PC-9 (cell line): ENCODE results near the gene HTRA3. TPM values are rescaled to one million over a fixed set of nuclear protein-coding genes. Genes with fewer than 3 reads are reported as not detected.
"Not testable (repeated sequence)": the region's sequence is repeated elsewhere in the genome, so short reads cannot be mapped to it uniquely, and the experiment has no call there.

ENCODE experiments used
- BruUV-seq: library from RNA; stranded (reverse); fragments of 400-500 nt; replicated peaks from 2 replicates; lab custom pipeline; 2021; lab: Mats Ljungman, UMichigan
- CTCF ChIA-PET: fragments of 300-600 bp; sonication (Branson Sonifier 250); formaldehyde crosslinking; loops from one replicate; lab custom pipeline; 2022; ENCODE audit warnings: antibody characterized with exemption; lab: Charles Lee
- POLR2A ChIA-PET: fragments of 300-600 bp; sonication (Branson Sonifier 250); formaldehyde crosslinking; loops from one replicate; lab custom pipeline; 2022; ENCODE audit warnings: antibody characterized with exemption; ENCODE audit not compliant: unreplicated experiment; lab: Charles Lee
- DNase-seq, 2 experiments: peaks; one replicate each; pipeline versions ENCODE4 v3.0.0 to v3.0.0-alpha.2; 2015 to 2022; ENCODE audit warnings: mixed read lengths in 1 of 2
- H2AFZ ChIP-seq: fragments of 200-600 bp; sonication (generic); 2 replicates; pipeline ENCODE4 v1.8.1; 2017; ENCODE audit warnings: antibody characterized with exemption
- H3F3A ChIP-seq: fragments of 200-600 bp; sonication (generic); 2 replicates; pipeline ENCODE4 v1.8.1; 2017; ENCODE audit warnings: antibody characterized with exemption, mild to moderate bottlenecking, low read depth; ENCODE audit not compliant: insufficient read depth
- H3K27ac ChIP-seq: fragments of 200-600 bp; sonication (generic); 2 replicates; pipeline ENCODE4 v1.6.1; 2016; ENCODE audit warnings: mixed run types
- H3K27me3 ChIP-seq: fragments of 200-600 bp; sonication (generic); 2 replicates; pipeline ENCODE4 v1.6.1; 2016; ENCODE audit warnings: low read depth, mixed run types; ENCODE audit not compliant: insufficient read depth
- H3K36me3 ChIP-seq: fragments of 200-600 bp; sonication (generic); 2 replicates; pipeline ENCODE4 v1.6.1; 2016; ENCODE audit warnings: low read depth, mixed run types
- H3K4me1 ChIP-seq: fragments of 200-600 bp; sonication (generic); replicated peaks from 2 replicates; pipeline ENCODE4 v1.6.1; 2016; ENCODE audit warnings: mixed run types; ENCODE audit not compliant: insufficient read depth
- H3K4me2 ChIP-seq: fragments of 200-600 bp; sonication (generic); 2 replicates; pipeline ENCODE4 v1.6.1; 2017; ENCODE audit warnings: mixed run types
- H3K4me3 ChIP-seq: fragments of 200-600 bp; sonication (generic); 2 replicates; pipeline ENCODE4 v1.6.1; 2016; ENCODE audit warnings: mixed run types
- H3K79me2 ChIP-seq: fragments of 200-600 bp; sonication (generic); 2 replicates; pipeline ENCODE4 v1.6.1; 2017; ENCODE audit warnings: low read depth, mixed run types
- H3K9me2 ChIP-seq: fragments of 200-600 bp; sonication (generic); 2 replicates; pipeline ENCODE4 v1.8.1; 2017; ENCODE audit warnings: mild to moderate bottlenecking; ENCODE audit not compliant: insufficient read depth
- H3K9me3 ChIP-seq: fragments of 200-600 bp; sonication (generic); 2 replicates; pipeline ENCODE4 v1.8.1; 2016; ENCODE audit warnings: low read depth; ENCODE audit not compliant: insufficient read depth
- H4K20me1 ChIP-seq: fragments of 200-600 bp; sonication (generic); 2 replicates; pipeline ENCODE4 v1.8.1; 2017; ENCODE audit not compliant: insufficient read depth
- EZH2 ChIP-seq: fragments of 200-600 bp; sonication (generic); IDR thresholded peaks from 2 replicates; pipeline ENCODE4 v1.8.0; 2017; ENCODE audit warnings: antibody characterized with exemption, low read depth
- intact Hi-C: fragments of 100-400 bp; cut with micrococcal nuclease; formaldehyde crosslinking; loops from one replicate; pipeline ENCODE4 v1.10.0; 2022; ENCODE audit not compliant: unreplicated experiment
- total RNA-seq: library from RNA; stranded (reverse); gene quantifications from 2 replicates; pipeline ENCODE4 v1.2.3, GENCODE V29; 2021
- TF ChIP-seq, protein P1 (sequence below): fragments of 200-600 bp; sonication (generic); conservative IDR thresholded peaks from 2 replicates; pipeline ENCODE4 v1.6.1; 2017; ENCODE audit warnings: mixed run types, antibody characterized with exemption, mild to moderate bottlenecking, moderate library complexity

The HTRA3 gene
- total RNA-seq, 1 experiment from 2014 or later, result 14.1 TPM

- Histone ChIP-seq H4K20me1 (no peaks in the 10 kb centered on the region), H3F3A (peaks cover 3% of the 10 kb centered on the region; the same call in 1 of the 2 replicates), H3K79me2 (no peaks in the 10 kb centered on the region), H3K4me1 (peaks cover 8% of the 10 kb centered on the region), H3K27me3 (no peaks in the 10 kb centered on the region), H3K4me3 (no peak overlapping the region), H3K27ac (no peak overlapping the region), H3K36me3 (no peaks in the 10 kb centered on the region), H3K9me2 (no peaks in the 10 kb centered on the region), H3K4me2 (peak overlapping the region; percentile 36; the same call in 1 of the 2 replicates), H3K9me3 (no peaks in the 10 kb centered on the region), H2AFZ (no peak overlapping the region)
- no TSS peak for BruUV-seq
- CTCF ChIA-PET, result no interaction called here
- intact Hi-C loops, result no loop called here
- POLR2A ChIA-PET, result no interaction called here
- TF ChIP-seq, protein P1, sequence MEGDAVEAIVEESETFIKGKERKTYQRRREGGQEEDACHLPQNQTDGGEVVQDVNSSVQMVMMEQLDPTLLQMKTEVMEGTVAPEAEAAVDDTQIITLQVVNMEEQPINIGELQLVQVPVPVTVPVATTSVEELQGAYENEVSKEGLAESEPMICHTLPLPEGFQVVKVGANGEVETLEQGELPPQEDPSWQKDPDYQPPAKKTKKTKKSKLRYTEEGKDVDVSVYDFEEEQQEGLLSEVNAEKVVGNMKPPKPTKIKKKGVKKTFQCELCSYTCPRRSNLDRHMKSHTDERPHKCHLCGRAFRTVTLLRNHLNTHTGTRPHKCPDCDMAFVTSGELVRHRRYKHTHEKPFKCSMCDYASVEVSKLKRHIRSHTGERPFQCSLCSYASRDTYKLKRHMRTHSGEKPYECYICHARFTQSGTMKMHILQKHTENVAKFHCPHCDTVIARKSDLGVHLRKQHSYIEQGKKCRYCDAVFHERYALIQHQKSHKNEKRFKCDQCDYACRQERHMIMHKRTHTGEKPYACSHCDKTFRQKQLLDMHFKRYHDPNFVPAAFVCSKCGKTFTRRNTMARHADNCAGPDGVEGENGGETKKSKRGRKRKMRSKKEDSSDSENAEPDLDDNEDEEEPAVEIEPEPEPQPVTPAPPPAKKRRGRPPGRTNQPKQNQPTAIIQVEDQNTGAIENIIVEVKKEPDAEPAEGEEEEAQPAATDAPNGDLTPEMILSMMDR, result no peak
- no peak for TF ChIP-seq EZH2
- DNase-seq, result peak; percentile 20 to 82
Measured at GRCh38 chr4:8336412-8337075, 67.0 kb downstream of the HTRA3 start.

- Histone ChIP-seq H3K27ac (no peak overlapping the region), H3K36me3 (no peaks in the 10 kb centered on the region), H3K9me2 (no peaks in the 10 kb centered on the region), H3K9me3 (no peaks in the 10 kb centered on the region), H4K20me1 (no peaks in the 10 kb centered on the region), H3K4me1 (peaks cover 8% of the 10 kb centered on the region), H3K4me2 (no peak overlapping the region), H2AFZ (no peak overlapping the region), H3F3A (peaks cover 3% of the 10 kb centered on the region; the same call in 1 of the 2 replicates), H3K27me3 (no peaks in the 10 kb centered on the region), H3K4me3 (no peak overlapping the region), H3K79me2 (no peaks in the 10 kb centered on the region)
- CTCF ChIA-PET, result no interaction called here
- no peak for DNase-seq
- TF ChIP-seq EZH2, result no peak
- TF ChIP-seq, protein P1, result no peak
- POLR2A ChIA-PET, result no interaction called here
- intact Hi-C loops, result no loop called here
- no TSS peak for BruUV-seq
Measured at GRCh38 chr4:8338351-8338961, 68.9 kb downstream of the HTRA3 start.

GRCh38 chr4:8340781-8341241 is 71.3 kb downstream of the HTRA3 start:
- H3K4me1 ChIP-seq, result peaks cover 8% of the 10 kb centered on the region
- ChIA-PET CTCF (no interaction called here), POLR2A (interaction anchor here (0.6 kb wide), 1 partner anchor 21 kb away, joined by 19 read pairs; no protein-coding TSS in a partner anchor)
- intact Hi-C loops, result no loop called here
- H3K4me3 ChIP-seq, result no peak overlapping the region
- no peak overlapping the region for H3K27ac ChIP-seq
- no peaks in the 10 kb centered on the region for H3K9me2 ChIP-seq
- TF ChIP-seq EZH2, result no peak
- TF ChIP-seq, protein P1, result no peak
- no peaks in the 10 kb centered on the region for H4K20me1 ChIP-seq
- no TSS peak for BruUV-seq
- no peaks in the 10 kb centered on the region for H3K9me3 ChIP-seq
- H3K79me2 ChIP-seq, result no peaks in the 10 kb centered on the region
- DNase-seq, result no peak
- no peak overlapping the region for H3K4me2 ChIP-seq
- no peak overlapping the region for H2AFZ ChIP-seq
- H3K27me3 ChIP-seq, result no peaks in the 10 kb centered on the region
- H3K36me3 ChIP-seq, result no peaks in the 10 kb centered on the region
- peaks cover 3% of the 10 kb centered on the region; the same call in 1 of the 2 replicates for H3F3A ChIP-seq

GRCh38 chr4:8341281-8341680 is 71.7 kb downstream of the HTRA3 start:
- H3K27me3 ChIP-seq, BruUV-seq, DNase-seq, H4K20me1 ChIP-seq, H3K9me2 ChIP-seq, H2AFZ ChIP-seq, H3K9me3 ChIP-seq, H3K4me3 ChIP-seq, H3K27ac ChIP-seq, H3K36me3 ChIP-seq, intact Hi-C loops, H3K79me2 ChIP-seq, CTCF ChIA-PET, H3K4me2 ChIP-seq, H3K4me1 ChIP-seq, H3F3A ChIP-seq: not testable (repeated sequence)
- POLR2A ChIA-PET, result interaction anchor here (0.6 kb wide), 1 partner anchor 20 kb away, joined by 19 read pairs; no protein-coding TSS in a partner anchor
